ENCODE measurements around the gene SLC22A14. TPM values are rescaled to one million over a fixed set of nuclear protein-coding genes. Genes with fewer than 3 reads are reported as not detected.

The SLC22A14 gene
- total RNA-seq, 1 donor from 2014 or later, result 0.72 TPM

DNA sequence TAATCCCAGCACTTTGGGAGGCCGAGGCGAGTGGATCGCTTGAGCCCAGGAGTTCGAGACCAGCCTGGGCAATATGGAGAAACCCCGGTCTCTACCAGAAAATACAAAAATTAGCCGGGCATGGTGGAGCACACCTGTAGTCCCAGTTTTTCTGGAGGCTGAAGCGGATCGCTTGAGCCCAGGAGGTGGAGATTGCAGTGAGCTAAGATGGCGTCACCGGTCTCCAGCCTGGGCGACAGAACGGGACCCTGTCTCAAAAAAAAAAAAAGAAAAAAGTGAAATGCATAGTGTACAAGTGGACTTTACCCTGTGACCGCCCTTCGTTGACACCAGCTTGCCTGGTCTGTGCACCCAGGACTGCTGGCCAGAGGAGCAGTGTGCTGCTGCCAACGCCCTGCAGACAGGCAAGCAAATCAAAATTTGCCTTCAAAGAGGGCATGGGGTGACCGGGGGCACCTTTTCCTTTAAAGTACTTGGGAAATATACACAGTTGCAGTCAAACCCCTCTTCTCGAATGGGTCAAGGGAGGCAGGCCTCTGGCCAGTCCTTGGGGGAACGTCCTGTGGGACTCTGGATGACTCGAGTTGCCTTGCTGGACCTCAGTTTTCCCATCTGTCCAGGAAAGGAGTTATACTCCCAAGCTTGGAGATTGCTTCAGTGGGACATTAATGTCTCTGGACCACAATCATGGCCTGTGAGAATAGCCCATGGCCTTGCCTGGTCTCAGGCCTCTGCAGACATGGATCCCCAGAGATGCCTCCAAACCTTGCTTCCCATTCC, 65.5 kb downstream of the SLC22A14 start:
- Mint-ChIP-seq H3K4me3 (ENCODE audit: low read depth) (no peak overlapping the region), H3K27me3 (no peaks in the 10 kb centered on the region), H3K27ac (peak overlapping the region; percentile 53), H3K4me1 (ENCODE audit: low read depth) (peaks cover 4% of the 10 kb centered on the region), H3K9me3 (ENCODE audit: low read depth) (peaks cover 3% of the 10 kb centered on the region), H3K36me3 (ENCODE audit: insufficient read depth) (peaks cover 2% of the 10 kb centered on the region)
- TF ChIP-seq, protein P1, sequence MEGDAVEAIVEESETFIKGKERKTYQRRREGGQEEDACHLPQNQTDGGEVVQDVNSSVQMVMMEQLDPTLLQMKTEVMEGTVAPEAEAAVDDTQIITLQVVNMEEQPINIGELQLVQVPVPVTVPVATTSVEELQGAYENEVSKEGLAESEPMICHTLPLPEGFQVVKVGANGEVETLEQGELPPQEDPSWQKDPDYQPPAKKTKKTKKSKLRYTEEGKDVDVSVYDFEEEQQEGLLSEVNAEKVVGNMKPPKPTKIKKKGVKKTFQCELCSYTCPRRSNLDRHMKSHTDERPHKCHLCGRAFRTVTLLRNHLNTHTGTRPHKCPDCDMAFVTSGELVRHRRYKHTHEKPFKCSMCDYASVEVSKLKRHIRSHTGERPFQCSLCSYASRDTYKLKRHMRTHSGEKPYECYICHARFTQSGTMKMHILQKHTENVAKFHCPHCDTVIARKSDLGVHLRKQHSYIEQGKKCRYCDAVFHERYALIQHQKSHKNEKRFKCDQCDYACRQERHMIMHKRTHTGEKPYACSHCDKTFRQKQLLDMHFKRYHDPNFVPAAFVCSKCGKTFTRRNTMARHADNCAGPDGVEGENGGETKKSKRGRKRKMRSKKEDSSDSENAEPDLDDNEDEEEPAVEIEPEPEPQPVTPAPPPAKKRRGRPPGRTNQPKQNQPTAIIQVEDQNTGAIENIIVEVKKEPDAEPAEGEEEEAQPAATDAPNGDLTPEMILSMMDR (IDR thresholded peaks at IDR 0.05; ENCODE audit: unreplicated experiment), result no peak
- no peak for DNase-seq (ENCODE audit: low spot score, unreplicated experiment)

DNA sequence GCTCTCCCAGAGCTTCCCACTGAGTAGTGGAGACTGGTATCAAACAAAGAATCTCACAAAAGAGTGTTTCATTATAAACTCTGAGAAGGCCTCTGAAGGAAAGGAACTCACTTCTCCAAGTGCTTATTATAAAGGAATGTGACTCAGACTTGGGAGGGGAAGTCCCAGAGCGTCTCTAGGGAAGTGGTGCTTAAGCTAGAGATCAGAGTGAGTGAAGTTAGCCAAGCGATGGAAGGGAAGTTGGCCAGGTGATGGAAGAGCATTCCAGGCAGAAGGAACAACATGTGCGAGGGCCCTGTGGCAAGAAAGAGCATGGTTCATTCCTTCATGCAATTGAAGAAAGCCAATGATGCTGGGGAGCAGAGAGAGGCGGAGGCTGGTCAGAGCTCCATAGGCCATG, 66.8 kb downstream of the SLC22A14 start:
- peaks cover 2% of the 10 kb centered on the region for H3K36me3 Mint-ChIP-seq (ENCODE audit: insufficient read depth)
- no peak overlapping the region for H3K27ac Mint-ChIP-seq
- H3K9me3 Mint-ChIP-seq (ENCODE audit: low read depth), result peaks cover 1% of the 10 kb centered on the region
- peaks cover 4% of the 10 kb centered on the region for H3K4me1 Mint-ChIP-seq (ENCODE audit: low read depth)
- no peak overlapping the region for H3K4me3 Mint-ChIP-seq (ENCODE audit: low read depth)
- TF ChIP-seq, protein P1 (IDR thresholded peaks at IDR 0.05; ENCODE audit: unreplicated experiment), result no peak
- no peak for DNase-seq (ENCODE audit: low spot score, unreplicated experiment)
- no peaks in the 10 kb centered on the region for H3K27me3 Mint-ChIP-seq

DNA sequence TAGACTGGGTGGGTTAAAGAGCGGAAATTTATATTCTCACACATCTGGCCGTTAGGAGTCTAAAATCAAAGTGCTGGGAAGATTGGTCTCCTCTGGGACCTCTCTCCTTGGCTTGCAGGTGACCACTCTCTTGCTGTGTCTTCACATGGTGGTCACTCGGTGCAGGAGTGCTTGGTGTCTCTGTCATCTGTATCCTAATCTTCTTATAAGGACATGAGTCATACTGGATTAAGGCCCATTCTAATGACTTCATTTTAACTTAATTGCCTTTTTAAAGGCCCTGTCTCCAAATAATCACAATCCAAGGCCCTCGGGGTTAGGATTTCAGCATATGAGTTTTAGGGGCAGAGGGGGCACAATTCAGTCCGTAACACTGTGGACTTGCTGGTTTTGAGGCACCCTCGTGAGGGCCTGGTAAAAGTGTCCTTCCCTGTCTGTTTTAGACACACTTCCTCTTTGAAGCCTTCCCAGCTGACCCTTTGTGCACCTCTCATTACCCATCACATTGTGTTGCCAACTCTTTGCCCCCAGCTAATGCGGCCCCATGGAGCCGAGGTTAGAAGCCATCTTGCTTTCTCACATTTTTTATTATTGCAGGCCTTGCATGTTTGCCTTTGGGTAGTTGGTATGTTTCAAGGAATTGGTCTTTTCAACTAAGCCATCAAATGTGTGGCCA, 67.7 kb downstream of the SLC22A14 start:
- DNase-seq (ENCODE audit: low spot score, unreplicated experiment), result no peak
- peaks cover 4% of the 10 kb centered on the region for H3K4me1 Mint-ChIP-seq (ENCODE audit: low read depth)
- peaks cover 2% of the 10 kb centered on the region for H3K36me3 Mint-ChIP-seq (ENCODE audit: insufficient read depth)
- no peaks in the 10 kb centered on the region for H3K27me3 Mint-ChIP-seq
- H3K9me3 Mint-ChIP-seq (ENCODE audit: low read depth), result no peaks in the 10 kb centered on the region
- H3K4me3 Mint-ChIP-seq (ENCODE audit: low read depth), result no peak overlapping the region
- TF ChIP-seq, protein P1 (IDR thresholded peaks at IDR 0.05; ENCODE audit: unreplicated experiment), result no peak
- H3K27ac Mint-ChIP-seq, result no peak overlapping the region

DNA sequence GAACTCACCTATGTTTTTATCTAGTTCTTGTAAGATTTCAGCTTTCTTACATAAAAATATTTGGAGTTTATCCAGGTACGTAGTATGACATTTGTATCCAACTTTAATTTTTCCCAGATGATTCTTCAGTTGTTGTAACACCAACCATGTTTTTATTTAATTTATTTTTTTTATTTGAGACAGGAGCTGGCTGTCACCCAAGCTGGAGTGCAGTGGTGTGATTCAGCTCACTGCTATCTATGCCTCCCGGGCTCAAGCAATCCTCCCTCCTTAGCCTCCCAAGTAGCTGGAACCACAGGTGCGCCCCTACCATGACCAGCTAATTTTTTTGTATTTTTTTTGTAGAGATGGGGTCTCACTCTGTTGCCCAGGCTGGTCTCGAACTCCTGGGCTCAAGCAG, 71.1 kb downstream of the SLC22A14 start:
- TF ChIP-seq, protein P1 (IDR thresholded peaks at IDR 0.05; ENCODE audit: unreplicated experiment), result no peak
- Mint-ChIP-seq H3K4me3 (ENCODE audit: low read depth) (no peak overlapping the region), H3K27me3 (no peaks in the 10 kb centered on the region), H3K27ac (no peak overlapping the region), H3K36me3 (ENCODE audit: insufficient read depth) (peaks cover 2% of the 10 kb centered on the region), H3K4me1 (ENCODE audit: low read depth) (peaks cover 2% of the 10 kb centered on the region), H3K9me3 (ENCODE audit: low read depth) (no peaks in the 10 kb centered on the region)
- no peak for DNase-seq (ENCODE audit: low spot score, unreplicated experiment)

DNA sequence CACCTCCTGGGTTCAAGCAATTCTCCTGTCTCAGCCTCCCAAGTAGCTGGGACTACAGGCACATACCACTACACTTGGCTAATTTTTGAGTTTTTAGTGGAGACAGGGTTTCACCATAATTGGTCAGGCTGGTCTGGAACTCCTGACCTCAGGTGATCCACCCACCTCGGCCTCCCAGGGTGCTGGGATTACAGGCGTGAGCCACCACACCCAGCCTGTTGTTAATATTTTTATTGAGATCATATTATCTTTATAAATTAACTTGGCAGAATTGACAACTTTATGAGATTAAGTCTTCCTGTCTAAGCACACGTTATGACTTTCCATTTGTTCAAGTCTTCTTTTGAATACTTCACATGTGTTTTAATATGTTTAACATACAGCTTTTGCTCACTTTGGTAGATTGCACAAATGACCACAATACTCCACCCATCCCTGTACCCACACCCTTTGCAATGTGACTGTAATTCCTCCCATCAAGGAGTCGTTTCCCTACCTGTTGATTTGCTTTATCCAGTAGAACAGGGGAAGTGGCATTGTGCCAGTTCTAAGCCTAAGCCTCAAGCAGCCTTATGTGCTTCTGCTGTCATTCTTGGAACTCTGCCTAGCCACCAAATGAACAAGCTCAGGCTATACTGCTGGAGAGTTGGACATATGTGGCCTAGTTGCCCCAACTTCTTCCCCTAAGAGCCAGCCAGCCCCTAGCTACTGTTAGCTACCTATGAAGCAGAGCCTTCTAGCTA, 72.7 kb downstream of the SLC22A14 start:
- H3K4me1 Mint-ChIP-seq (ENCODE audit: low read depth), result peaks cover 2% of the 10 kb centered on the region
- peaks cover 8% of the 10 kb centered on the region for H3K36me3 Mint-ChIP-seq (ENCODE audit: insufficient read depth)
- TF ChIP-seq, protein P1 (IDR thresholded peaks at IDR 0.05; ENCODE audit: unreplicated experiment), result no peak
- peaks cover 9% of the 10 kb centered on the region for H3K9me3 Mint-ChIP-seq (ENCODE audit: low read depth)
- no peaks in the 10 kb centered on the region for H3K27me3 Mint-ChIP-seq
- no peak for DNase-seq (ENCODE audit: low spot score, unreplicated experiment)
- peak overlapping the region; percentile 37 for H3K27ac Mint-ChIP-seq
- H3K4me3 Mint-ChIP-seq (ENCODE audit: low read depth), result no peak overlapping the region

Data from progenitor cell of endocrine pancreas (in vitro differentiated cells).